ENCODE data around the gene LMNTD1. TPM values are rescaled to one million over a fixed set of nuclear protein-coding genes. Genes with fewer than 3 reads are reported as not detected.

Gene LMNTD1
- total and polyA plus RNA-seq, 9 of the 15 experiments (the other 6 are each of a cell fraction or from before 2014, with no cell fraction given): not detected

GRCh38 chr12:25526778-25527177 lies 26.3 kb downstream of the LMNTD1 start (continued):
- TF ChIP-seq CTCFL (IDR thresholded peaks at IDR 0.05; ENCODE audit: borderline replicate concordance, insufficient read depth, low read depth, low read length, poor library complexity, severe bottlenecking): no peak
- TF ChIP-seq KAT8 (IDR thresholded peaks at IDR 0.05; ENCODE audit: low read depth): no peak
- TF ChIP-seq CBX5 (IDR thresholded peaks at IDR 0.05; ENCODE audit: borderline replicate concordance, low read depth): no peak
- no peak for TF ChIP-seq TEAD4 (IDR thresholded peaks at IDR 0.05; ENCODE audit: low read length)
- no peak for TF ChIP-seq TEAD4 (CRISPR knock-in tag; IDR thresholded peaks at IDR 0.05; ENCODE audit: borderline replicate concordance)

- no peak for FAIRE-seq
- intact Hi-C loops (cut with micrococcal nuclease) (no loop called here), in situ Hi-C loops (cut with MboI) (no loop called here)
- H3K9me3 ChIP-seq (replicated peaks; ENCODE audit: control insufficient read depth, insufficient read depth, low read depth, low read length): no peaks in the 10 kb centered on the region
- H3K27ac ChIP-seq (ENCODE audit: extremely low read depth, low read depth, low read length): no peak overlapping the region
- ATAC-seq: no peak
- H3K9ac ChIP-seq (ENCODE audit: insufficient read depth in 1 of 2, low read depth in 2 of 2, low read length in 2 of 2): no peak overlapping the region
- H3K36me3 ChIP-seq (ENCODE audit: control insufficient read depth, insufficient read depth, low read length): no peaks in the 10 kb centered on the region
- H3K79me2 ChIP-seq (ENCODE audit: control insufficient read depth, insufficient read depth, low read length): no peaks in the 10 kb centered on the region
- no peak overlapping the region for H2AFZ ChIP-seq (ENCODE audit: low read depth, low read length)
- no peaks in the 10 kb centered on the region for H3K9me1 ChIP-seq (ENCODE audit: control insufficient read depth, insufficient read depth, low read length)
- no peak for DNase-seq (ENCODE audit: extremely low read depth in 1 of 4, low spot score in 3 of 4)
- no TSS peak for BruUV-seq (replicated peaks)
- H4K20me1 ChIP-seq (replicated peaks; ENCODE audit: control insufficient read depth, insufficient read depth, low read length): no peaks in the 10 kb centered on the region
- CTCF ChIA-PET (ENCODE audit: low intra/inter-chr PET ratio): no interaction called here
- POLR2A ChIA-PET: no interaction called here
- no peaks in the 10 kb centered on the region for H3K4me1 ChIP-seq (replicated peaks in 1 of 2; ENCODE audit: control insufficient read depth in 2 of 2, insufficient read depth in 2 of 2, low read length in 2 of 2)
- no peak overlapping the region for H3K4me3 ChIP-seq
- H3K27me3 ChIP-seq (ENCODE audit: control insufficient read depth in 2 of 2, insufficient read depth in 2 of 2, low read length in 2 of 2): no peaks in the 10 kb centered on the region
- H3K4me2 ChIP-seq (ENCODE audit: insufficient read depth, low read length): no peak overlapping the region
- TF ChIP-seq IRF9 (tag; IDR thresholded peaks at IDR 0.05) (no peak), THAP7 (CRISPR knock-in tag; IDR thresholded peaks at IDR 0.05) (no peak), SNIP1 (IDR thresholded peaks at IDR 0.05; ENCODE audit: low read depth) (no peak), HSF4 (CRISPR knock-in tag; IDR thresholded peaks at IDR 0.05; ENCODE audit: borderline replicate concordance) (no peak), ZBTB11 (CRISPR knock-in tag; IDR thresholded peaks at IDR 0.05) (no peak), OTX1 (CRISPR knock-in tag; IDR thresholded peaks at IDR 0.05) (no peak), JUNB (CRISPR knock-in tag; conservative IDR thresholded peaks at IDR 0.05) (no peak)
Measured at GRCh38 chr12:25524366-25524765, 28.7 kb downstream of the LMNTD1 start.

Measured in K562 (cell line).